A673 (cell line): ENCODE results near the gene FGGY.

Experiments
- EZH2 ChIP-seq: fragments of 200-600 bp; sonication (generic); IDR thresholded peaks from 2 replicates; pipeline ENCODE4 v1.6.1; 2017; ENCODE audit warnings: borderline replicate concordance, low read depth, mild to moderate bottlenecking, mixed read lengths, antibody characterized with exemption, low read length; ENCODE audit not compliant: poor library complexity, severe bottlenecking
- TF ChIP-seq, protein P1 (sequence below): fragments of 300-800, 200-600 bp; sonication (generic); conservative IDR thresholded peaks from 2 replicates; pipeline ENCODE4 v1.5.1; 2017; ENCODE audit warnings: low read depth, mild to moderate bottlenecking, antibody characterized with exemption, low read length, moderate library complexity, mixed read lengths

- TF ChIP-seq, protein P1, sequence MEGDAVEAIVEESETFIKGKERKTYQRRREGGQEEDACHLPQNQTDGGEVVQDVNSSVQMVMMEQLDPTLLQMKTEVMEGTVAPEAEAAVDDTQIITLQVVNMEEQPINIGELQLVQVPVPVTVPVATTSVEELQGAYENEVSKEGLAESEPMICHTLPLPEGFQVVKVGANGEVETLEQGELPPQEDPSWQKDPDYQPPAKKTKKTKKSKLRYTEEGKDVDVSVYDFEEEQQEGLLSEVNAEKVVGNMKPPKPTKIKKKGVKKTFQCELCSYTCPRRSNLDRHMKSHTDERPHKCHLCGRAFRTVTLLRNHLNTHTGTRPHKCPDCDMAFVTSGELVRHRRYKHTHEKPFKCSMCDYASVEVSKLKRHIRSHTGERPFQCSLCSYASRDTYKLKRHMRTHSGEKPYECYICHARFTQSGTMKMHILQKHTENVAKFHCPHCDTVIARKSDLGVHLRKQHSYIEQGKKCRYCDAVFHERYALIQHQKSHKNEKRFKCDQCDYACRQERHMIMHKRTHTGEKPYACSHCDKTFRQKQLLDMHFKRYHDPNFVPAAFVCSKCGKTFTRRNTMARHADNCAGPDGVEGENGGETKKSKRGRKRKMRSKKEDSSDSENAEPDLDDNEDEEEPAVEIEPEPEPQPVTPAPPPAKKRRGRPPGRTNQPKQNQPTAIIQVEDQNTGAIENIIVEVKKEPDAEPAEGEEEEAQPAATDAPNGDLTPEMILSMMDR: no peak
- TF ChIP-seq EZH2: no peak
Observed at GRCh38 chr1:59458884-59459283, 162.0 kb downstream of the FGGY start.
